H1 (cell line): ENCODE data around the gene CRACDL. TPM values are rescaled to one million over a fixed set of nuclear protein-coding genes. Genes with fewer than 3 reads are reported as not detected.

Experiments
- ASH2L ChIP-seq: fragments of 200-600, 300-600 bp; sonication (generic); IDR thresholded peaks from one replicate; pipeline ENCODE4 v1.7.1; 2017; ENCODE audit warnings: low read length
- CHD1 ChIP-seq: IDR thresholded peaks from 2 replicates; pipeline ENCODE4 v1.6.1; 2012; ENCODE audit warnings: low read depth, low read length, improper control_type of control experiment
- JUN ChIP-seq: IDR thresholded peaks from 2 replicates; pipeline ENCODE4 v1.6.1; 2011; ENCODE audit warnings: low read depth, mild to moderate bottlenecking, improper control_type of control experiment, low read length
- NRF1 ChIP-seq: IDR thresholded peaks from 2 replicates; pipeline ENCODE4 v1.6.1; 2011; ENCODE audit warnings: mild to moderate bottlenecking, low read depth, low read length, improper control_type of control experiment
- PHF8 ChIP-seq: fragments of 200-600 bp; sonication (generic); conservative IDR thresholded peaks from 2 replicates; pipeline ENCODE4 v1.7.1; 2012; ENCODE audit warnings: low read depth, mild to moderate bottlenecking, inconsistent platforms, low read length, moderate library complexity
- POLR2A ChIP-seq, 2 experiments: IDR thresholded peaks; 1 replicate in 1 of 2; 2 replicates in 1 of 2; pipeline ENCODE4 v1.6.1; 2011; ENCODE audit warnings: low read depth in 2 of 2, low read length in 2 of 2, mild to moderate bottlenecking in 2 of 2; ENCODE audit errors: control extremely low read depth in 1 of 2
- SAP30 ChIP-seq: fragments of 300-600 bp; sonication (generic); IDR thresholded peaks from 2 replicates; pipeline ENCODE4 v1.7.1; 2012; ENCODE audit warnings: low read length, moderate library complexity, mild to moderate bottlenecking, inconsistent platforms; ENCODE audit not compliant: insufficient read depth, insufficient replicate concordance
- SIX5 ChIP-seq: IDR thresholded peaks from 2 replicates; pipeline ENCODE4 v1.6.1; 2011; ENCODE audit warnings: mild to moderate bottlenecking, low read depth, low read length
- SRF ChIP-seq: IDR thresholded peaks from 2 replicates; pipeline ENCODE4 v1.6.1; 2011; ENCODE audit warnings: mild to moderate bottlenecking, low read depth, low read length, moderate library complexity
- polyA plus RNA-seq, 7 experiments: library from polyadenylated mRNA; depleted of rRNA in 3 of 7; stranded (reverse) in 5 of 7; unstranded in 2 of 7; fragments of >200 nt in 5 of 7; fragments of 200-250 nt in 2 of 7; gene quantifications; 1 replicate in 5 of 7; 2 replicates in 1 of 7; 4 replicates in 1 of 7; pipeline versions ENCODE4 v1.2.1 to v1.2.3, GENCODE V29; 2011 to 2013; ENCODE audit warnings: missing spikeins in 2 of 7, mixed read lengths in 2 of 7
- total RNA-seq: library from RNA; stranded (reverse); fragmentation: NEBNext Ultra II Directional; extraction: Animal tissue kit (Norgen Biotek cat#: 25700); gene quantifications from 2 replicates; pipeline ENCODE4 v1.2.1, GENCODE V29; 2021

Gene CRACDL
- total and polyA plus RNA-seq, 2 of the 8 experiments (the other 6 are each of a cell fraction or from before 2014, with no cell fraction given), result 0.07 to 0.38 TPM

DNA sequence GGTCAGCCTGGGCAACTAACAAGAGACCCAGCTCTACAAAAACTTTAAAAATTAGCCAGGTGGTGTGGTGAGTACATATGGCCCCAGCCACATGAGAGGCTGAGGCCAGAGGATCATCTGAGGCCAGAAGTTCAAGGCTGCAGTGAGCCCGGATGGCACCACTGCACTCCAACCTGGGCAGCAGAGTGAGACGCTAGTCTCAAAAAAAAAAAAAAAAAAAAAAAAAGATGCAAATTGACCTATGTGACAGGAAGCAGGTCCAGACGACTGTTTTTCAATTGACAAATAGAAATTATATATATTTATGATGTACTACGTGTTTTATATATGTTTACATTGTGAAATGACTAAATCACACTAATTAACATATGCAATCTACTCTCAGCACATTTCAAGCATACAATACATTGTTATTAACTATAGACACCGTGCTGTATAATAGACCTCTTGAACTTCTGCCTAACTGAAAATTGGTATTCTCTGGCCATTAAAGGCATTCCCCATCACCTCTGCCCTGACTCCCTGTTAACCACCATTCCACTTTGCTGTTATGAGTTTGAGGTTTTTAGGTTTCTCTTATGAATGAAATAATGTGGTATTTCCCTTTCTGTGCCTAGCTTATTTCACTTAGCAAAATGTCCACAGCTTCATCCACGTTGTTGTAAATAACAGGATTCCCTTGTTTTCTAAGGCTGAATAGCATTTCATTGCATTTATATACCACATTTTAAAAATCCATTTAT, 172.6 kb downstream of the CRACDL start (continued):
- TF ChIP-seq SAP30 (no peak), SRF (no peak), POLR2A (IDR thresholded peaks at IDR 0.05; ENCODE audit: control extremely low read depth in 1 of 2, low read depth in 2 of 2, low read length in 2 of 2) (no peak), NRF1 (no peak), PHF8 (no peak), ASH2L (no peak), CHD1 (no peak), SIX5 (no peak), JUN (no peak)
